Immature natural killer cell (primary cell): Measurements from ENCODE around the gene FAR1. TPM values are rescaled to one million over a fixed set of nuclear protein-coding genes. Genes with fewer than 3 reads are reported as not detected.

Source experiments
- DNase-seq, 3 donors: peaks; one replicate each; pipeline ENCODE4 v3.0.0; 2022; ENCODE audit warnings: mixed read lengths in 1 of 3
- H3K27ac Mint-ChIP-seq, 6 donors: one replicate each; pipeline ENCODE4 v1.8.0; 2020; ENCODE audit warnings: mixed read lengths in 6 of 6, mild to moderate bottlenecking in 5 of 6, inconsistent platforms in 4 of 6, moderate library complexity in 3 of 6
- H3K27me3 Mint-ChIP-seq, 3 donors: one replicate each; pipeline ENCODE4 v1.8.0; 2020 to 2021; ENCODE audit warnings: low read depth in 3 of 3, mild to moderate bottlenecking in 3 of 3, mixed read lengths in 3 of 3, moderate library complexity in 3 of 3, inconsistent platforms in 1 of 3
- H3K36me3 Mint-ChIP-seq, 3 donors: one replicate each; pipeline ENCODE4 v1.8.0; 2020; ENCODE audit warnings: mixed read lengths in 3 of 3, inconsistent platforms in 2 of 3, mild to moderate bottlenecking in 2 of 3
- H3K4me1 Mint-ChIP-seq, 2 donors: one replicate each; pipeline ENCODE4 v1.8.0; 2020; ENCODE audit warnings: inconsistent platforms in 2 of 2, mild to moderate bottlenecking in 2 of 2, mixed read lengths in 2 of 2, moderate library complexity in 1 of 2
- H3K4me3 Mint-ChIP-seq, 5 donors: one replicate each; pipeline ENCODE4 v1.8.0; 2020; ENCODE audit warnings: mild to moderate bottlenecking in 5 of 5, mixed read lengths in 5 of 5, inconsistent platforms in 3 of 5, moderate library complexity in 3 of 5
- H3K9me3 Mint-ChIP-seq, 6 donors: one replicate each; pipeline ENCODE4 v1.8.0; 2020; ENCODE audit warnings: mild to moderate bottlenecking in 6 of 6, mixed read lengths in 6 of 6, inconsistent platforms in 4 of 6, moderate library complexity in 3 of 6
- polyA plus RNA-seq, 3 donors: library from polyadenylated mRNA; unstranded; fragments of 300-500 nt; fragmentation: Illumina TruSeq; gene quantifications; one replicate each; pipeline ENCODE4 v1.2.3, GENCODE V29; 2021

FAR1 gene
- polyA plus RNA-seq, 3 donors from 2014 or later: 12.6 to 39.6 (median 25.2) TPM

DNA sequence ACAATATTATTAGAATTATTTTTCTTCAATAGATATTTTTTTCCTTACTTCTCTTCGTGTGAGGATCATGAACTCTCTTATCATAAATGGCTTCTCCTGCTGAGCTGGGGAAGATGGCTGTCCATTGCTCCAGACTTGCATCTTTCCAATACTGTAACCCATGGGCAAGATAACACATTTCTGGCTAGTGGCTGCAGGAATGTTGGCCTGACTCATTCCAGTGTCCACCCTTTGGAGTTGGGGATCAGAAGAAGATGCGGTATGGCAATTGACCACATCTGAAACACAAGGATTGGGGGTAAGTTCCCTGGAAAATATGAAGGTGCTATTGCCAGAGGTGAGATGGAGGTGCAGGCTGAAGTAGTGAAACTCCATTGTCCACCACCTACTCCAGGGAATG lies 92.8 kb downstream of the FAR1 start:
- Mint-ChIP-seq H3K36me3 (no peaks in the 10 kb centered on the region), H3K27ac (no peak overlapping the region), H3K4me3 (no peak overlapping the region), H3K27me3 (peaks cover 0 to 3% (median 0%) of the 10 kb centered on the region in 3 donors), H3K9me3 (no peaks in the 10 kb centered on the region), H3K4me1 (no peaks in the 10 kb centered on the region)
- no peak for DNase-seq

DNA sequence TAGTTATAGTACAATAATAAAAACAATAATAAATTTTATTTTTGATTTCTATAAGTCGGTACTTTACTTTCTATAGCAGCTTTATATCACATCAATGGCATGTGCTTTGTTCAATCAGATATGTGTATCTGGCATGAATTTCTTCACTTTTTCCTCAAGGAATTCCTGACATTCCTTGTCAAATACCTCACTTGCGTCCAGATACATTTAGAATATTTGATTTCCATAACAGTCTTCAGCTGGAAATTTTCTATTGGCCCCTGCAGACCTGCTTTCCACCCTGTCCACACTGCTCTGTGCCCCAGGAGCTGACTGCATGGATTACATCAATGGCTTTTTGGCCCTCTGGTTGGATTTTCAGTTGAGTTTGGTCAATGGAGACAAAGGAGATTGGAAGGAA lies 93.2 kb downstream of the FAR1 start:
- Mint-ChIP-seq H3K27ac (no peak overlapping the region), H3K9me3 (no peaks in the 10 kb centered on the region), H3K27me3 (peaks cover 0 to 3% (median 0%) of the 10 kb centered on the region in 3 donors), H3K4me1 (no peaks in the 10 kb centered on the region), H3K36me3 (no peaks in the 10 kb centered on the region), H3K4me3 (no peak overlapping the region)
- no peak for DNase-seq

DNA sequence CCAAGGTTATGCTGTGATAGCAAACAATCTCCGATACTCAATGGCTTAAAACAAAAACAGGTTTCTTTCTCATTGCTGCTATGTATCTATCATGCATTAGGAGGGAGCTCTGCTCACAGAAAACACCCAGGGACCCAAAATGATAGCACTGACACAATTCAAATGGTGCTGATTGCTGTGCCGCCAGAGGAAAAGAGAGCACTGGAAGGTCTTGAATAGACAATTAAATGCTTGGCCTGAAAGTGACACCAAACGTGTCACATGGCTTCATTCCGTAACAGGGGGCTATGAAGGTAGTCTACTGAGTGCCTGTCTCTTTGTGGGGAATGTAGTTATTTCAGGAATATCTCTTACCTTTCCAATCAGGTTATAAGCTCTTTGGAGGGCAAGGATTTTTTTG lies 94.2 kb downstream of the FAR1 start:
- Mint-ChIP-seq H3K27me3 (peaks cover 0 to 3% (median 0%) of the 10 kb centered on the region in 3 donors), H3K9me3 (no peaks in the 10 kb centered on the region), H3K27ac (no peak overlapping the region), H3K36me3 (no peaks in the 10 kb centered on the region), H3K4me3 (no peak overlapping the region), H3K4me1 (no peaks in the 10 kb centered on the region)
- DNase-seq: no peak

DNA sequence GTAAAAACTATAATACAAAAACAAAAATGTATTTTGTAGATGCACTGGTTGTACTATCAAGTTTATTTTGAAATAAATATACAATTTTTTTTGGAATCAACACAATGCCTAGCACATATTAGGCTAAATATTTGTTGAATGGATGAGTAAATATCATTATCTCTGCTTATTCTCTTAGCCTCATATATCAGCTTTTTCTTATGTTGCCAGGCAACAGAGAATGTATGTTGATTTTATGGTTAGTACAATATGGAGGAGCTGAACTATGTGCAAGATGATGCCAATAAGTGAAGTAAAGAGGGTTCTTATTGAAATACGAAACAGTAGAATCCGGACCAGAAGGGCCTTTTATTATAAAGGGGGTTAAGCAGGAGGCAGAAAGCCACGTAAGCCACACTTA lies 94.9 kb downstream of the FAR1 start:
- Mint-ChIP-seq H3K27ac (no peak overlapping the region), H3K27me3 (peaks cover 0 to 3% (median 0%) of the 10 kb centered on the region in 3 donors), H3K9me3 (no peaks in the 10 kb centered on the region), H3K4me1 (no peaks in the 10 kb centered on the region), H3K4me3 (no peak overlapping the region), H3K36me3 (no peaks in the 10 kb centered on the region)
- DNase-seq: no peak

DNA sequence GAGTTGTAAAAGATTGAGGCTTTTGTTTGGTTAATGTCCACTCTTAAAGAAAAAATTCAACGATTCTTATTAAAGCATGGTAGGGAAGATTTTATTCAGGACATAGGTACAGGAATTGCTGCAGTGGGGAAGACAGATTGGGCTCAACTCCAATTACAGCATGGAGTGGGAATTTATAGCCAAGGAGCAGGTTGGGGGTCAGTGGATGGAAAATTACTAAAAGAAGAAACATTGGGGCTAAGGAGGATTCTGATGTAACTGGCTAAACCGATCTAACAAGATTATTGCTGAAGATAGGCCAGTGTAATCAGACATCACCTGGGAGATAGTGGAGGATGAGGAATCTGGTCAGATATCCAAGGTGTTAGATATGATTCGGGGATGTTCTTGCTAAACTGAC lies 97.4 kb downstream of the FAR1 start:
- Mint-ChIP-seq H3K4me3 (no peak overlapping the region), H3K36me3 (no peaks in the 10 kb centered on the region), H3K27me3 (peaks cover 0 to 3% (median 0%) of the 10 kb centered on the region in 3 donors), H3K9me3 (no peaks in the 10 kb centered on the region), H3K27ac (no peak overlapping the region), H3K4me1 (no peaks in the 10 kb centered on the region)
- no peak for DNase-seq

DNA sequence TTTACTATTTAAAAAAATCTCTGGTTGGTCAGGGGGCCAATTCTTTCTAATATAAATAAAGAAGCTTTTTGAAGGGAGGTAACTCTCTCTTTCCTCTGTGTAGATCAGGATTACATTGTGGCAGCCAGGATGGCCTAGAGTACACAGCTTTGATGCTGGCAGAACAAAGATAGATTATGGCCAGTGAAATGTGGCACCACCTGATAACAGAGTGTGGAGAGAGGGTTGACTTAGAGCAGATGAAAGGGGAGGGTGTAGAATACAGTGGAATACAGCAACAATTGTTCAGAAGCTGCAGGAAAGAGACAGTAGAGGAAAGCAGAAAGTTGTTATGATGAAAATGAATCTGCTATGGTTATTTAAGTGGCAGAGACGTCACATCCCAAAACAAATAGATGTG lies 99.0 kb downstream of the FAR1 start:
- no peaks in the 10 kb centered on the region for H3K9me3 Mint-ChIP-seq
- no peak for DNase-seq
- no peaks in the 10 kb centered on the region for H3K36me3 Mint-ChIP-seq

DNA sequence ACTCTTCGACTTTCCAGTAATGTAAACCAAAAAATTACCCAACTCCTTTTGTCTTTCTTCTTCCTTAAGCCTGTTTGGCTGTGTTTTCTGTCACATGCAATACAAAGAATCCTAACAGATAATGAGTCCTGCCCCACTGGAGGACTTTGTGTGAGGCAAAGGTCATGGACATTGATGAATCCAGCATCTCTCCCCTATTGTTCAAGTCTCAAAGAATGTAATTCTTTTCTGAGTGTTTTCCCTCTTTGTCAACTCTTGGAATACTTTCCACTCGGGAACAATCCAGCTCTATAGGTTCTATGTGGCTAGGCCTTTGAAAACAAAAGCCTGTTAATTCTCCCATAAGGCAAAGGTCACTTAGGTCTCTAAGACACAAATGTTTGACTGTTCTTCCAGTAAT lies 100.7 kb downstream of the FAR1 start:
- no peaks in the 10 kb centered on the region for H3K4me1 Mint-ChIP-seq
- no peak for DNase-seq
- H3K4me3 Mint-ChIP-seq: no peak overlapping the region
- H3K9me3 Mint-ChIP-seq: no peaks in the 10 kb centered on the region
- H3K27ac Mint-ChIP-seq: no peak overlapping the region
- H3K27me3 Mint-ChIP-seq: peaks cover 0 to 2% (median 0%) of the 10 kb centered on the region in 3 donors
- no peaks in the 10 kb centered on the region for H3K36me3 Mint-ChIP-seq

More for the DNA sequence above, 99.0 kb downstream of the FAR1 start:
- no peaks in the 10 kb centered on the region for H3K4me1 Mint-ChIP-seq
- H3K27ac Mint-ChIP-seq: no peak overlapping the region
- H3K4me3 Mint-ChIP-seq: no peak overlapping the region
- H3K27me3 Mint-ChIP-seq: peaks cover 0 to 3% (median 0%) of the 10 kb centered on the region in 3 donors

DNA sequence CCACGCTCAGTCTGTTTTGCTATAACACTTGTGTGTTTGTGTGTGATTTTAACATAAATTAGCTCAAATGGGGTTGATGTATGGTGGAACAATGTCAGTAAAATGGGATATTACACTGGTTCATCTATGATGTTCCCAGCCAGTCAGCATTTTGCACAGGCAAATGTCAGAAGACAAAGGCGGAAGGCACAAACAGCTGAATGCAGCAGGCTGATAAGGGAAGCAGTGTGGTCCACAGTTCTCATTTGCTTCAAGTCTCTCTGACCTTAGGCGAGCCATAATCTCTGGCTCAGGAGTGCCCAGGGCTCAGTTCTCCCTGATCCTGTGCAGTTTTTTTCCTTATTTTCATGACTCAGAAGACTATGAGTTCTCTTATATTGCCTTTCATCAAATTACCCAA lies 102.7 kb downstream of the FAR1 start:
- Mint-ChIP-seq H3K4me1 (no peaks in the 10 kb centered on the region), H3K9me3 (no peaks in the 10 kb centered on the region), H3K27ac (no peak overlapping the region), H3K27me3 (peaks cover 0 to 6% (median 2%) of the 10 kb centered on the region in 3 donors), H3K4me3 (no peak overlapping the region), H3K36me3 (no peaks in the 10 kb centered on the region)
- no peak for DNase-seq

DNA sequence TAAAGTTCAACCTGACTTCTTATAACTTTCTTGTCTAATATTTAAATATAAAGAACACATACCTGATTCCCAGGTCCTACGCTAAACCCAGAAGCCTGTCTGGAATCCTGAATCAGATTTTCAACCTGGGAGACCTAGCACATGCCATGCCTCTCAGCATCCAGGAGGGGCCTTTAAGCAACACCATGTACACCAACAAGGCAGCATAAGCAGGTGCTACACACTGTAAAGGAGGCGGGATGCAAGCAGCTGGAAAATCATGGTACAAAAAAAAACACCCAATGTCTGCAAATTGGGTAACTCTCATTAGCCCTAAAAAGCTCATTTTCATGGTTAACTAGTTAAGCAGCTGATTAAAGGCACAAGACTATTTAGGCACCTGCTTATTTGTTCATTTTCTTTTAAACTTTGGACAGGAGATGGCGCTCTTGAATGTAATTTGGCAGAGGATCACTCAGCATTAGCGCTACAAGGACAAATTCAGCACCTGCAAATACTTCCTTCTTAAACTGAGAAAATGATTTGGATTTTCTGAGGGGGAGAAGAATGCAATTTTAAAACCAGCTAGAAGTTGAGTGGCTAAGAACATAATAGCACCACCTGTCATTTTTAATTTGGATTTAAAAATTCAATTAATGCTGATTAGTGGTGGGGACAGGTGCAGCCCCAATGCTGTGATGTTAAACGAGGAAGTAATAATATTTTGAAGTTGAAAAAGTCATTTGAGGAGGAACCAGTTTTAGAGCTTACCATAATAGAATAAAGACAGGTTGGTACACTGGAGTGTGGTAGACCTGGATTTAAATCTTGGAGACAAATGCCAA lies 104.0 kb downstream of the FAR1 start:
- H3K36me3 Mint-ChIP-seq: no peaks in the 10 kb centered on the region
- DNase-seq: peak; percentile 52 to 66 (median 54)
- H3K4me1 Mint-ChIP-seq: no peaks in the 10 kb centered on the region
- H3K27ac Mint-ChIP-seq: no peak overlapping the region
- no peak overlapping the region for H3K4me3 Mint-ChIP-seq
- no peaks in the 10 kb centered on the region for H3K9me3 Mint-ChIP-seq
- peaks cover 0 to 10% (median 2%) of the 10 kb centered on the region in 3 donors for H3K27me3 Mint-ChIP-seq

DNA sequence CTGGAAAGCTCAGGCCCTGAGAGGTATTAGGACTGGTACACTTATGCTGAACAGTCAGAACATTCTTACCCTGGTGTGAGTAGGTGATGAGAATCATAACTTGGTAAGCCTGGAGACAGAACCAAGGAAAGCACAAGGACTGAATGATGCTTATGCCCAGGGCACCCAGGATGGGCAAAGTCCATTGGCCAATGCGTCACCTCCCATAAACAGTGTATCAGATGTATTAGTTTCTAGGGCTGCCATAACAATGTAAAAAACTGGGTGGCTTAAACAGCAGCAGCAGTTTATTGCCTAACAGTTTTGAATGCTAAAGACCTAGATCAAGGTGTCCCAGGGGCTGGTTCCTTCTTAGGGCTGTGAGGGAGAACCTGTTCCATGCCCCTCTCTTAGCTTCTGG lies 107.0 kb downstream of the FAR1 start:
- Mint-ChIP-seq H3K4me3 (no peak overlapping the region), H3K9me3 (no peaks in the 10 kb centered on the region), H3K27ac (no peak overlapping the region), H3K27me3 (peaks cover 2 to 10% (median 2%) of the 10 kb centered on the region in 3 donors), H3K4me1 (no peaks in the 10 kb centered on the region), H3K36me3 (no peaks in the 10 kb centered on the region)
- DNase-seq: no peak

DNA sequence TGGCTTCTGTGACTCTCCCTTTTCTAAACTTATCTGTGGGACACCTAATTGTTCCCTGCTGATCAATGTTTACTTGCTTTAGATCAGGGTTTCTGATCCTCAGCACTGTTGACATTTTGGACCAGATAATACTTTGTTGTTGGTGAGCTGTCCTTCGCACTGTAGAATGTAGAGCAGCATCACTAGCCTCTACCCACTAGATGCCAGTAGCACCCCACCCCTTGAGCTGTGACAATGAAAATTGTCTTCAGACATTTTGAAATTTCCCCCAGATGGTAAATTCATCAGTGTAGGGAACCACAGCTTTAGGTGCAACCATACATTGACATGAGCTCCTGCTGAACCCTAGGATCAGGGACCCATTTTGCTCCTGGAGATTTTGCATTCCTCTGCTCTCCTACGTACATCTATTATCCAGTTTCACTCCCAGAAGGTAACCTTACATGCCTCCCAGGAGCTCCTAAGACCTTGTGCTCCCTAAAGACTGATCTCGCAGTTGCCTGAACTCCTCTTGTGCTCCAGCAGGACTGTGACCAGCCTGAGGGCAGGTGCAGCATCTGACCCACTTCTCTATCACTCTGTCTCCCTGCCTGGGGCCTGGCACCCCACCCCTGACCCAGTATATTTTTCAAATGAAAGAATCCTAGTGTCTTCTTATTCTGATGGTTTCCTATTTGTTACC lies 107.8 kb downstream of the FAR1 start:
- H3K27me3 Mint-ChIP-seq: peaks cover 2 to 10% (median 2%) of the 10 kb centered on the region in 3 donors
- H3K9me3 Mint-ChIP-seq: no peaks in the 10 kb centered on the region
- H3K36me3 Mint-ChIP-seq: no peaks in the 10 kb centered on the region
- H3K4me3 Mint-ChIP-seq: no peak overlapping the region
- no peak overlapping the region for H3K27ac Mint-ChIP-seq
- no peaks in the 10 kb centered on the region for H3K4me1 Mint-ChIP-seq
- no peak for DNase-seq

DNA sequence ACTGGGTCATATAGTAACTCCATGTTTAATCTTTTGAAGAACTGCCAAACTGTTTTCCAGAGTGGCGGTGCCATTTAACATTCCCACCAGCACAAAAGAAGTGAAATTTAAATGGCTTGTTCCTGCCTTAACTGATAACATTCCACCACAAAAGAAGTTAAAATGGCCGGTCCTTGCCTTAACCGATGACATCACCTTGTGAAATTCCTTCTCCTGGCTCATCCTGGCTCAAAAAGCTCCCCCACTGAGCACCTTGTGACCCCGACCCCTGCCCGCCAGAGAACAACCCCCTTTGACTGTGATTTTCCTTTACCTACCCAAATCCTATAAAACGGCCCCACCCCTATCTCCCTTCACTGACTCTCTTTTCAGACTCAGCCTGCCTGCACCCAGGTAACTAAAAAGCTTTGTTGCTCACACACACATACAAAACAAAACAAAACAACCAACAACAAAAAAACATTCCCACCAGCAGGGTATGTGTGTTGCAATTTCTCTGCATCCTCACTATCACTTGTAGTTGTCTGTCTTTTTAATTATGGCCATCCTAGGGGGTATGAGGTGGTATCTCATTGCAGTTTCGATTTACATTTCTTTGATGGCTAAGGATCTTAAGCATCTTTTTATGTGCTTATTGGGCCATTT lies 109.0 kb downstream of the FAR1 start:
- peak overlapping the region in 1 of 6 donors; percentile 46 for H3K27ac Mint-ChIP-seq
- no peak overlapping the region for H3K4me3 Mint-ChIP-seq
- no peak for DNase-seq
- no peaks in the 10 kb centered on the region for H3K9me3 Mint-ChIP-seq
- H3K27me3 Mint-ChIP-seq: peaks cover 2 to 10% (median 2%) of the 10 kb centered on the region in 3 donors
- no peaks in the 10 kb centered on the region for H3K36me3 Mint-ChIP-seq
- no peaks in the 10 kb centered on the region for H3K4me1 Mint-ChIP-seq

DNA sequence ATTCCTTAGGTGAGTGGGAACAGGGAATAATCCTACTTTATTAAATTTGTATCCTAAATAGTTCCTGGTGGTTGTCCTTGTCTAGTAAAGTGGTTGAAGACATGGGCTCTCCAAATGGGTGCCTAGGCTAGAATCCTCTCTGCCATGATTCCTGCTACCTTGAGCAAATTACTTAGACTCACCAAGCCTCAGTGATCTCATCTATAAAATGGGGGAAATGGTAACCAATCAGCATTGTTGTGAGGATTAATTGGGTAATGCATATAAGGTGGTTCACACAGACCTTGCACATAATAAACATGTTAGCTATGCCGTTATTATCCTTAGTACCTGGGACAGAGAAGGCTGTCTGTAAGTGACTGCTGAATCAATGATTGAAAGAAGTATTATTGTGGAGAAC lies 109.9 kb downstream of the FAR1 start:
- peaks cover 0 to 11% (median 2%) of the 10 kb centered on the region in 3 donors for H3K27me3 Mint-ChIP-seq
- no peaks in the 10 kb centered on the region for H3K36me3 Mint-ChIP-seq
- H3K9me3 Mint-ChIP-seq: no peaks in the 10 kb centered on the region
- no peaks in the 10 kb centered on the region for H3K4me1 Mint-ChIP-seq
- no peak for DNase-seq
- no peak overlapping the region for H3K4me3 Mint-ChIP-seq
- H3K27ac Mint-ChIP-seq: no peak overlapping the region

DNA sequence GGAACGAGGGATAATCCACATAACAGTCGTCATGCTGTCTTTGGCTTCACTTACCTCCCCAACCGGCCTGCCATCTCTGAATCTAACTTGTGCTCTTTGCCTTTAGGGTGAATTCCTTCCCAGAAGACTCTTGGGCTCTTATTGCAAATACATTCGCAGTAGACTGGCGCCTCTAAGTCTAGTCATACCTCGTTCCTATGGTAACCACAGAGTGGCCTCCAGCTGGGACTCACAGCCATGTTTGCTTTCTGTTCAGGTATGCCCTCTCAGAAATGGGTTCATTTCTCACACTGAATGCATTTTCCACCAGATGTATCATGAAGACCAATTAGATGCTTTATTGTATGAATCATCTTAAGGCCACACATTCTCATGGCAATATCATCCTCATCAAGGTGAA lies 112.7 kb downstream of the FAR1 start:
- no peak for DNase-seq
- no peak overlapping the region for H3K4me3 Mint-ChIP-seq
- no peak overlapping the region for H3K27ac Mint-ChIP-seq
- peaks cover 0 to 9% (median 2%) of the 10 kb centered on the region in 3 donors for H3K27me3 Mint-ChIP-seq
- H3K9me3 Mint-ChIP-seq: no peaks in the 10 kb centered on the region
- no peaks in the 10 kb centered on the region for H3K4me1 Mint-ChIP-seq
- no peaks in the 10 kb centered on the region for H3K36me3 Mint-ChIP-seq
